ENCODE measurements around the gene MAPK1IP1L.

Gene MAPK1IP1L

GRCh38 chr14:55098561-55098898 is 47.1 kb downstream of the MAPK1IP1L start:
- no peak for DNase-seq

GRCh38 chr14:55099756-55100155 is 48.3 kb downstream of the MAPK1IP1L start:
- no peak for DNase-seq

- no peak for DNase-seq
These were observed 50.3 kb downstream of the MAPK1IP1L start for GRCh38 chr14:55101698-55102097.

GRCh38 chr14:55102141-55102621 is 50.7 kb downstream of the MAPK1IP1L start:
- peak; percentile 96 for DNase-seq

- peak; percentile 94 for DNase-seq
These were observed 51.7 kb downstream of the MAPK1IP1L start for GRCh38 chr14:55103005-55103640.

GRCh38 chr14:55103971-55104954 is 52.8 kb downstream of the MAPK1IP1L start:
- DNase-seq, result no peak

GRCh38 chr14:55105991-55106390 is 54.5 kb downstream of the MAPK1IP1L start:
- no peak for DNase-seq

- peak; percentile 95 for DNase-seq
These were observed 56.5 kb downstream of the MAPK1IP1L start for GRCh38 chr14:55107766-55108554.

- no peak for DNase-seq
These were observed 58.4 kb downstream of the MAPK1IP1L start for GRCh38 chr14:55109836-55110235.

GRCh38 chr14:55111122-55111708 is 59.8 kb downstream of the MAPK1IP1L start:
- no peak for DNase-seq

GRCh38 chr14:55114720-55115119 is 63.3 kb downstream of the MAPK1IP1L start:
- DNase-seq, result no peak

- DNase-seq, result no peak
These were observed 64.0 kb downstream of the MAPK1IP1L start for GRCh38 chr14:55115460-55115859.

GRCh38 chr14:55115861-55116245 is 64.4 kb downstream of the MAPK1IP1L start:
- DNase-seq, result no peak

- DNase-seq, result no peak
These were observed 65.0 kb downstream of the MAPK1IP1L start for GRCh38 chr14:55116246-55117030.

GRCh38 chr14:55117803-55118441 is 66.5 kb downstream of the MAPK1IP1L start:
- no peak for DNase-seq

- DNase-seq, result no peak
These were observed 67.3 kb downstream of the MAPK1IP1L start for GRCh38 chr14:55118761-55119160.

Measured in fibroblast of skin of back (primary cell).